HG03378 (cell line): ENCODE results near the gene LDHAL6B.
"Not testable (repeated sequence)": the region's sequence is repeated elsewhere in the genome, so short reads cannot be mapped to it uniquely, and the experiment has no call there.

Experiments
- ATAC-seq: cut with Tn5 transposase; IDR thresholded peaks from one replicate; pipeline ENCODE4 v1.9.1; 2021; ENCODE audit warnings: mild to moderate bottlenecking, moderate library complexity; ENCODE audit not compliant: unreplicated experiment

Gene LDHAL6B

DNA sequence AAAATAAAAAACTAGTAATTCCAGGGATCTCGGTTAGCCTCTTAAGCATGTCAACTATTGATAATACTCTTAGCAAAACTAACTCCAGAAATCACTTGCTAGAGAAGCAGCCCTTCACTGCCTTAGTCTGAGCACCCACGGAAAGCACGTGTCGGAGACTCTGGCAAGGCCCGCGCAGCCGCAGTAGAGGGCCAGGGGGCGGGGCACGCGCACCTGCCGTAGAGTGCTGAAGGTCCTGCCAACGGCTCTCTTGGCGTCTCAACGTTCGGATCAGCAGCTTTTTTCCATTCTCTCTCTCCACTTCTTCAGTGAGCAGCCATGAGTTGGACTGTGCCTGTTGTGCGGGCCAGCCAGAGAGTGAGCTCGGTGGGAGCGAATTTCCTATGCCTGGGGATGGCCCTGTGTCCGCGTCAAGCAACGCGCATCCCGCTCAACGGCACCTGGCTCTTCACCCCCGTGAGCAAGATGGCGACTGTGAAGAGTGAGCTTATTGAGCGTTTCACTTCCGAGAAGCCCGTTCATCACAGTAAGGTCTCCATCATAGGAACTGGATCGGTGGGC lies at the start of gene LDHAL6B:
Gene LDHAL6B (plus strand): TSS at position 221 of the 561 bp plus-strand sequence. CDS start 98 bp downstream, at position 319.
- no peak for ATAC-seq

- ATAC-seq, result no peak
These were observed 49.2 kb upstream of the LDHAL6B start for GRCh38 chr15:59157396-59157795.

DNA sequence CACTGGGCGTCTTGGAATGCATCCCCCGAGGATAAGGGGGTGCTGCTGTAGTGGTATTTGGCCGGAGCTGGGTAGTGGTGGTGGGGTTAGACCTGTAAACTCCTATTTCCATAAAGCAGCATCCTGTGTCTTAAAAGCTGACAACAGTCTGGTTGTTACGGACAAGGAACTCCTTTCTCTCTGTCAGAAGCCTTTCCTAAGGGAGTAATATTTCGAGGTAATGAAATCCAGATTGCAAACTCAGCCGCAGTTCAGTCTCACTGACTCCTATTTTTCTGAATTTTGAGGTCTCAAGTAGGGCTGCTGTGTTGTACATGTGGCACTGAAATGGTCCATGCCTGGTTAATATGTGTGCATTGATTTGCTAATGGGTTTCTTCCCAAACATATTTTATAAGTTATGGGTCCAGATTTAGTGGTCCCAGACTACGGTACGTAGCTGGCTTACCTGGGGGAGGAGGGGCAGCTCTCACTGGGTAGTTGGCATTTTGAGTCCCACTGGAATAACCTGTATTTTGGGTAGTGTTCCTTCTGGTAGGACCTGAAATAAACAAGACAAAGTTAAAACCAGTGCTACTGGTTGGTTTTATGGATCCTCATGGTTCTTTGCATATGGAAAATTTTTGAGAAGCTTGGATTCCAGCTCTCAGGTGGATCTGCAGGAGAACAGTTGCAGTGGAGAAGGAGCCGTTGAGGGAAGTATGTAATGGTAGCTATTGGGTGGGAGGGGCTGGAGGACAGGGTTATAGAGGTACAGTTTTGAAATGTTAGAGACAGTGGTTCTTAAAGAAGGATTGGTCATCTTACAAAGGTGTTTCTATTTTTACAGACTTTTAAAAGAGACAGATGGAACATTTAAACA lies 48.6 kb upstream of the LDHAL6B start:
- no peak for ATAC-seq

GRCh38 chr15:59158701-59159034 lies 48.0 kb upstream of the LDHAL6B start:
- no peak for ATAC-seq

GRCh38 chr15:59159210-59159609 lies 47.4 kb upstream of the LDHAL6B start:
- ATAC-seq, result no peak

- ATAC-seq, result no peak
These were observed 45.6 kb upstream of the LDHAL6B start for GRCh38 chr15:59160880-59161593.

- ATAC-seq, result not testable (repeated sequence)
These were observed 44.6 kb upstream of the LDHAL6B start for GRCh38 chr15:59162080-59162479.

DNA sequence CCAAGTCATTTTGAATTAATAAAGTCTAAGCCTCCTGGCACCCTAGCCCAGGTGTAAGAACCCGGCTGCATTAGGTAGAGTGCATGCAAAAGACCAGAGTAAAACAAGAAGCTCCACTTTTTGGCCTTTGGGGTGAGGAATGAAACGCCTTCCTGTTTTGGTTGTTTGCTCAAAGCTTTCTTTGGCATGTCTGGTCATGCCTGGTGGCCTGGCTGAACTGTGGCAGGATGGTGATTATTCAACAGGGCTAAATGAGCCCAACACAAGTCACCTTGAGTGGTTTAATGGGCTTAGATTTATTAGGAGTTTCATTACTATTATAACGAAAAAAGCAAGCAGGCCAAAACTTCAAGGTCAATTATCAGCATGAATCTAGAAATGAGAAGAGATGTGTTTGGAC lies 40.9 kb upstream of the LDHAL6B start:
- ATAC-seq, result no peak

GRCh38 chr15:59166166-59166565 lies 40.5 kb upstream of the LDHAL6B start:
- ATAC-seq, result no peak

GRCh38 chr15:59166601-59167265 lies 39.9 kb upstream of the LDHAL6B start:
- no peak for ATAC-seq

GRCh38 chr15:59168536-59168935 lies 38.1 kb upstream of the LDHAL6B start:
- ATAC-seq, result no peak

DNA sequence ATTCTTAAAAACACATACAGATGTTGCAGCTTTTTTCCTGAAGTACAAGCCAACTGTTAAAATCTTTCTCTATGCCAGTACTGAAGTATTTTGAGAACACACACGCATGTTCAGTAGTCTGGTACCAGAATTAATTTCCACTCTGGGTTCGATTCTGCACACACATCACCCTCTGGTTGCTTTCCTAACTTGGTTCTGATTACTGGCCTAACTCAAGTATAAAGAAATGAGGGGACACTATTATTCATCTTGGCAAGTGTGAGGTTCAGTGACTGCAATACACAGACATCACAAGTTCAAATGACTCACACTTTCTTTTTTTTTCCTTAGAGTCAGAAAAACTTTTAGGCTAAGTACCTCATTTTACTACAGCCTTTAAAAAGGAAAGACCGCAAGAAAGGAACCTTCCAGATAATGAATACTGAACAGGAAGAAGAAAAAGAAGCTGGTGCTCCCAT lies 37.4 kb upstream of the LDHAL6B start:
- ATAC-seq, result no peak

DNA sequence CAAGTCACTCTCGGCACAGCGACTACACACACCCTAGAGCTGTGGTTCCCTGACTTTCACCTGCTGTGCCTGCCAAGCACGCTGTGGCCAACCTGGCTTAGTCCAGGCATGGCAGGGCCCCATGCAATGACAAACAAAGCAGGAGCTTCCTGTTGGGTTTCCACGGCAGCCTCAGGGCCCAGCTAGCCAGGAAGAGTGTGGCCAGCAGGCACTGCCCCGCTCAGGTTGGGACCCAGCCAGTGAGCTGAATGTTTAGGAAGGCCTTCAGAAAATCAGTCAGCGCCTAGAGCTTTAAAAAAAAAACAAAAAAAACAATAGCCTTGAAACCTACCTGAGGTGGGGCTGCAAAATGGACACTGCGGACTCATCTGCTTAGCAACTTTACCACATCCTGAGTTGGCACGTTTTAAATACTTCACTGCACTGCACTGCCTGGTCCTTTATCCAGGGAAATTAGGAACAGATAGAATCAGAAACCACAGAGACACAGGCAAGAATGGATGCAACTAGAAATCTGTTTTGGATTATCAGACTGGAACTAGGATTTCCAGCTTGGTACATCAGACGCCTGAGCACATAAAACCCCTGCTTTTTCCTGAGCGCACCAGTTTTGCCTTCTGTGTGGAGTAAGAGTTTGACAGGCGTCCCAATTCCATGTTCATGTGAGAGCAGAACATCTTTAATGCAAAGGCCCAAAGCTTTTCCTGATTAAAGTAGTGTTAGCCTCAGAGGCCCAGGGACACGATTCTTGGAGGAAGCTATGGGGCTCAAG lies 36.2 kb upstream of the LDHAL6B start:
- ATAC-seq, result no peak

DNA sequence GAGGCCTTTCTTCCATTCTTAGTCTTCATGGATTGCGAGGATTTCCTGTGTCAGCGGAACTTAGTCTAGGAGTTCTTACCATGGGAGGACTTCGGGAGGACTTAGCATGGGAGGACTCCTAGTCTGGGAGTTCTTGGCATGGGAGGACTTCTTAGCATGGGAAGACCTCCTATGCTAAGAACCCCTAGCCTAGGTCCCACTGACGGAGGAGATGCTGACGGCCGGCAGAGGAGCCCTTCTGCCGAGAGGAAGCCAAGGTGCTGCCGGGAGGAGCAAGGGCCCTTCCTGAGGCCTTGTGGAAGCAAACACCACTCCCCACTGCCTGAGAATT lies 35.6 kb upstream of the LDHAL6B start:
- ATAC-seq, result no peak

GRCh38 chr15:59172289-59172901 lies 34.2 kb upstream of the LDHAL6B start:
- no peak for ATAC-seq

- no peak for ATAC-seq
These were observed 33.4 kb upstream of the LDHAL6B start for GRCh38 chr15:59173194-59173593.

- ATAC-seq, result peak; percentile 8
These were observed 32.4 kb upstream of the LDHAL6B start for GRCh38 chr15:59174151-59174834.

- ATAC-seq, result peak; percentile 74
These were observed 31.5 kb upstream of the LDHAL6B start for GRCh38 chr15:59174835-59175831.
